Hepatocyte (in vitro differentiated cells): ENCODE measurements around the gene GALNT17. TPM values are rescaled to one million over a fixed set of nuclear protein-coding genes. Genes with fewer than 3 reads are reported as not detected.

Experiments
- DNase-seq: peaks from one replicate; pipeline ENCODE4 v3.0.0-alpha.2; 2016; ENCODE audit warnings: low spot score
- H2AFZ ChIP-seq: fragments of 200-600 bp; sonication (generic); 2 replicates; pipeline ENCODE4 v1.6.0; 2016; ENCODE audit warnings: antibody characterized with exemption, mild to moderate bottlenecking
- H3K27ac ChIP-seq: fragments of 200-600 bp; sonication (generic); 2 replicates; pipeline ENCODE4 v1.5.1; 2016; ENCODE audit warnings: mild to moderate bottlenecking
- H3K27me3 ChIP-seq: fragments of 200-600 bp; sonication (generic); 2 replicates; pipeline ENCODE4 v1.6.1; 2016
- H3K36me3 ChIP-seq: fragments of 200-600 bp; sonication (generic); replicated peaks from 2 replicates; pipeline ENCODE4 v1.5.1; 2016; ENCODE audit warnings: low read depth; ENCODE audit not compliant: insufficient read depth
- H3K4me1 ChIP-seq: fragments of 200-600 bp; sonication (generic); 2 replicates; pipeline ENCODE4 v1.5.1; 2016; ENCODE audit warnings: mild to moderate bottlenecking, moderate library complexity; ENCODE audit not compliant: insufficient read depth
- H3K4me2 ChIP-seq: fragments of 200-600 bp; sonication (generic); 2 replicates; pipeline ENCODE4 v1.6.0; 2016
- H3K4me3 ChIP-seq: fragments of 200-600 bp; sonication (generic); 2 replicates; pipeline ENCODE4 v1.5.1; 2016; ENCODE audit warnings: mild to moderate bottlenecking
- H3K79me2 ChIP-seq: fragments of 200-600 bp; sonication (generic); 2 replicates; pipeline ENCODE4 v1.6.0; 2017; ENCODE audit warnings: mild to moderate bottlenecking
- H3K9me2 ChIP-seq: fragments of 200-600 bp; sonication (generic); replicated peaks from 2 replicates; pipeline ENCODE4 v1.6.0; 2017; ENCODE audit warnings: mild to moderate bottlenecking; ENCODE audit not compliant: insufficient read depth
- H3K9me3 ChIP-seq: fragments of 200-600 bp; sonication (generic); 2 replicates; pipeline ENCODE4 v1.5.1; 2016; ENCODE audit warnings: low read depth, mild to moderate bottlenecking
- H4K20me1 ChIP-seq: fragments of 200-600 bp; sonication (generic); 2 replicates; pipeline ENCODE4 v1.6.0; 2016; ENCODE audit warnings: mild to moderate bottlenecking; ENCODE audit not compliant: insufficient read depth, poor library complexity, severe bottlenecking
- CTCF ChIP-seq: fragments of 200-600 bp; sonication (generic); IDR thresholded peaks from 2 replicates; pipeline ENCODE4 v1.5.1; 2016; ENCODE audit warnings: antibody characterized with exemption, mild to moderate bottlenecking; ENCODE audit not compliant: poor library complexity
- EZH2 ChIP-seq: fragments of 200-600 bp; sonication (generic); IDR thresholded peaks from 2 replicates; pipeline ENCODE4 v1.6.1; 2016; ENCODE audit warnings: antibody characterized with exemption, mild to moderate bottlenecking, borderline replicate concordance
- EZH2phosphoT487 ChIP-seq: fragments of 200-600 bp; sonication (generic); IDR thresholded peaks from one replicate; pipeline ENCODE4 v1.6.1; 2018; ENCODE audit warnings: antibody characterized with exemption, mild to moderate bottlenecking, low read depth, moderate library complexity; ENCODE audit not compliant: unreplicated experiment, severe bottlenecking
- WGBS: methylation state at CpG from one replicate; pipeline ENCODE4 v1.1.6; 2016; ENCODE audit warnings: low lambda C conversion rate; ENCODE audit errors: missing lambda C conversion rate; 5-methylcytosine and 5-hydroxymethylcytosine counted together
- polyA plus RNA-seq: library from polyadenylated mRNA; unstranded; fragments of >200 nt; fragmentation: Nextera tagmentation; extraction: Ambion mirVana; gene quantifications from 2 replicates; pipeline ENCODE4 v1.2.1, GENCODE V29; 2016
- total RNA-seq: library from RNA; depleted of rRNA; stranded (reverse); fragments of >200 nt; gene quantifications from 2 replicates; pipeline ENCODE4 v1.2.3, GENCODE V29; 2014

GALNT17 gene
- total and polyA plus RNA-seq, 2 experiments from 2014 or later: 4.3 to 8.1 TPM

DNA sequence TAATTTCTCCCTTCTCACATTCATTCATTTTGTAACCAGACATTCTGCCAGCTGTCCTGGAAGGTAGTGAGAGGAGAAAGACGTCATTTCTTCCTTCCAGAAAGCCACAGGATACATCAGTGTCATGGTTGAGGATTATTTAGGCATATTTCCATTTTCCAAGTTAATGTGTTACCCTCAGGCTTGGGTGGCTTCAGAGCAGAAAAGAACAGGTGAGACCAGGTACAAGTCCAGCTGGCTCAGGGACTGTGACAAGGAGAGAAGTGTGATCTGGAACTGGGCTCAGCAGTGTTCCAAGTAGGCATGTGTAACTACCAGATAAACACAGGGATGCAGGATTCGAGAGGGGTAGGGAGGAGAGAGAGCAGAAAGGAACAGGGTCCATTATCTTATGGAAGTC, 386.9 kb downstream of the GALNT17 start:
- Histone ChIP-seq H3K79me2 (no peaks in the 10 kb centered on the region), H3K27me3 (no peaks in the 10 kb centered on the region), H3K9me2 (no peaks in the 10 kb centered on the region), H3K36me3 (no peaks in the 10 kb centered on the region), H3K27ac (no peak overlapping the region), H3K4me1 (peaks cover 3% of the 10 kb centered on the region), H4K20me1 (no peaks in the 10 kb centered on the region), H2AFZ (no peak overlapping the region), H3K4me2 (no peak overlapping the region), H3K9me3 (no peaks in the 10 kb centered on the region), H3K4me3 (no peak overlapping the region)
- DNase-seq: no peak
- WGBS: 80% methylated on average over 2 of the region's 2 CpGs
- TF ChIP-seq EZH2 (no peak), EZH2phosphoT487 (no peak), CTCF (no peak)

- TF ChIP-seq CTCF (no peak), EZH2 (no peak), EZH2phosphoT487 (no peak)
- Histone ChIP-seq H2AFZ (no peak overlapping the region), H3K9me3 (no peaks in the 10 kb centered on the region), H3K4me2 (no peak overlapping the region), H3K9me2 (no peaks in the 10 kb centered on the region), H4K20me1 (no peaks in the 10 kb centered on the region), H3K27me3 (no peaks in the 10 kb centered on the region), H3K4me3 (no peak overlapping the region), H3K4me1 (peaks cover 3% of the 10 kb centered on the region), H3K79me2 (no peaks in the 10 kb centered on the region), H3K36me3 (no peaks in the 10 kb centered on the region), H3K27ac (no peak overlapping the region)
- 56% methylated on average over 5 of the region's 5 CpGs for WGBS
- no peak for DNase-seq
Measured at GRCh38 chr7:71521506-71521905, 389.6 kb downstream of the GALNT17 start.

GRCh38 chr7:71526106-71526505, 394.2 kb downstream of the GALNT17 start:
- 97% methylated on average over 7 of the region's 7 CpGs for WGBS
- H3K4me2 ChIP-seq: no peak overlapping the region
- H4K20me1 ChIP-seq: no peaks in the 10 kb centered on the region
- H3K79me2 ChIP-seq: no peaks in the 10 kb centered on the region
- H2AFZ ChIP-seq: no peak overlapping the region
- no peaks in the 10 kb centered on the region for H3K9me3 ChIP-seq
- H3K4me3 ChIP-seq: no peak overlapping the region
- no peak for TF ChIP-seq EZH2
- no peaks in the 10 kb centered on the region for H3K9me2 ChIP-seq
- no peak overlapping the region for H3K27ac ChIP-seq
- DNase-seq: no peak
- no peaks in the 10 kb centered on the region for H3K27me3 ChIP-seq
- H3K36me3 ChIP-seq: no peaks in the 10 kb centered on the region
- H3K4me1 ChIP-seq: peaks cover 3% of the 10 kb centered on the region

DNA sequence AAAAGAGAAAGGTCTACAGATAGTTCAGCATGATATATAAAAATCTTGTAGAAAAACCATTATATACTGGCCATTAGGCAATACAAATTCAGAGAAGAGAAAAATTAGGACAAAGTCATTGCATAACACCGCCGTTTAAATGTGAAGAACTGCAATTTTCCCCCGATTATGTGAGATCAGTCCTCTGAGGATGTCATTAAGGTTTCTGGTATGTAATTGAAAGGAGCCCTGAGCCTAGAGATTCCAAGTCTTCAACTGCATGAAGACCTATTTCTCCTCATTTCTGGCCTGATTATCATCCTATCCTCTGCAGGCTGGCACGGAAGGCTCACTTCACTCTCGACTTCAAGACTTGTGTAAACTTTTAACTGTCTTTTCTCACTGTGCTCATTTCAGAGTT, 395.3 kb downstream of the GALNT17 start:
- no peak for DNase-seq
- Histone ChIP-seq H3K36me3 (no peaks in the 10 kb centered on the region), H3K9me2 (no peaks in the 10 kb centered on the region), H3K27ac (no peak overlapping the region), H3K4me2 (no peak overlapping the region), H3K79me2 (no peaks in the 10 kb centered on the region), H3K4me3 (no peak overlapping the region), H3K27me3 (no peaks in the 10 kb centered on the region), H2AFZ (no peak overlapping the region), H3K4me1 (no peaks in the 10 kb centered on the region), H4K20me1 (no peaks in the 10 kb centered on the region), H3K9me3 (no peaks in the 10 kb centered on the region)
- TF ChIP-seq EZH2 (no peak), CTCF (no peak), EZH2phosphoT487 (no peak)
- WGBS: 78% methylated on average over 5 of the region's 5 CpGs
